HL-60 (cell line): ENCODE results near the gene MCU.

Experiments
- DNase-seq, 2 experiments: peaks; one replicate each; pipeline ENCODE4 v3.0.0-alpha.2; 2010 to 2020; ENCODE audit warnings: low read depth in 1 of 2, low spot score in 1 of 2
- H3K27ac ChIP-seq: fragments of 250-450 bp; sonication (Bioruptor Pico); replicated peaks from 2 replicates; pipeline ENCODE4 v1.5.1; 2020; ENCODE audit warnings: mild to moderate bottlenecking, moderate library complexity
- H3K27me3 ChIP-seq: fragments of 250-450 bp; sonication (Bioruptor Pico); 2 replicates; pipeline ENCODE4 v1.5.1; 2021; ENCODE audit warnings: mild to moderate bottlenecking, moderate library complexity; ENCODE audit not compliant: insufficient read depth, poor library complexity, severe bottlenecking
- H3K4me3 ChIP-seq: replicated peaks from 2 replicates; pipeline ENCODE4 v1.5.1; 2011; ENCODE audit warnings: mild to moderate bottlenecking, control low read depth, low read length; ENCODE audit not compliant: insufficient read depth
- CTCF ChIP-seq: IDR thresholded peaks from one replicate; pipeline ENCODE4 v1.5.1; 2011; ENCODE audit warnings: low read length, control low read depth, inconsistent platforms; ENCODE audit not compliant: insufficient read depth
- GABPA ChIP-seq: IDR thresholded peaks from 2 replicates; pipeline ENCODE4 v1.6.1; 2012; ENCODE audit warnings: low read depth
- POLR2AphosphoS5 ChIP-seq: IDR thresholded peaks from 2 replicates; pipeline ENCODE4 v1.6.1; 2012; ENCODE audit warnings: low read depth
- REST ChIP-seq: IDR thresholded peaks from 2 replicates; pipeline ENCODE4 v1.6.1; 2012; ENCODE audit warnings: low read depth; ENCODE audit not compliant: insufficient replicate concordance
- SPI1 ChIP-seq: IDR thresholded peaks from 2 replicates; pipeline ENCODE4 v1.6.1; 2012; ENCODE audit warnings: low read depth, mild to moderate bottlenecking, borderline replicate concordance

The MCU gene

DNA sequence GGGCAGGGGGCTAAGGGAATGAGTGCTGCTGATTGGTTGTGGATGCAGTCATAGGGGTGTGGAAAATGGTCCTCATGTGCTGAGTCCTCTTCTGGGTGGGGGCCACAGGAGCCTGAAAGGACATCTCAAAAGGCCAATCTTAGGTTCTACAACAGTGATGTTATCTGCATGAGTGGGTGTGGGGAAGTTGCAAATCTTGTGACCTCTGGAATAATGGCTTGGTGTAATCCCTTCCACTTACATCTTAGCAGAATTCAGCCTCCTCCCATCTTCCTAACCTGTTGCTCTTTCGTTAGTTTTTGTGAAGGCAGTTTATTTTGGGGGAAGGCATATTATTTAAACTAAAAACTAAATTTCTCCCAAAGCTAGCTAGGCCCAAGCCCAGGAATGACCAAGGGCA, 159.6 kb downstream of the MCU start:
- no peak overlapping the region for H3K27ac ChIP-seq
- no peak for DNase-seq
- H3K4me3 ChIP-seq, result no peak overlapping the region
- no peaks in the 10 kb centered on the region for H3K27me3 ChIP-seq
- TF ChIP-seq SPI1 (no peak), GABPA (no peak), CTCF (no peak), REST (no peak), POLR2AphosphoS5 (no peak)

DNA sequence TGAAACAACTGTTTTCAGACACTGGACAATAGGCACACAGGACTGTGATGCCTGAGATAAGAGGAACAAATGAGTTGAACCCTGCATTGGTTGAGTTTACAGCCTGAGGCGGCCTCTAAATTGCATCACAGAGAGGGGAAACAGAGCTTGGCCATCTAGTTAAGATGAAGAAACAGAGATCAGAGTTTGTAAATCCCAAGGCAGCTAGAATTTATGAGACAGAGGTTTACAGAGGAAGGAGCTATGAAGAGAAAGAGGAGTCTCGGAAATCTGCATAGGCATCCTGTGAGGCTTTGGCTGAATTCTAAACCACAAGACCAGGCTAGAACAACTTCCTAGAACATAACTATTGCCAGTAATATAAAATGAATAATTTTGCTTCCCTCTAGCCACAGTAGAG, 160.6 kb downstream of the MCU start:
- TF ChIP-seq SPI1 (no peak), GABPA (no peak), CTCF (no peak), REST (no peak), POLR2AphosphoS5 (no peak)
- Histone ChIP-seq H3K4me3 (no peak overlapping the region), H3K27ac (no peak overlapping the region), H3K27me3 (no peaks in the 10 kb centered on the region)
- peak in 1 of 2 experiments; percentile 54 for DNase-seq

DNA sequence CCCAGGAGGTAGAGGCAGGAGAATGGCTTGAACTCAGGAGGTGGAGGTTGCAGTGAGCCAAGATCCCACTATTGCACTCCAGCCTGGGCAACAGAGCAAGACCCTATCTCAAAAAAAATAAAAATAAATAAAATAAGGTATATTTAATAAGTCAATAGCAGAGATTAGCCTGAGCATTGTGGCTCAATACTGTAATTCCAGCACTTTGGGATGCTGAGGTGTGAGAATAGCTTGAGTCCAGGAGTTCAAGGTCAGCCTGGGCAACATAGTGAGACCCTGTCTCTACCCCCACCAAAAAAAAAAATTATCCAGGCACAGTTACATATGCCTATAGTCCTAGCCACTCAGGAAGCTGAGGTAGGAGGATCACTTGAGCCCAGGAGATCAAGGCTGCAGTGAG, 163.2 kb downstream of the MCU start:
- no peak for DNase-seq
- H3K27ac ChIP-seq, result no peak overlapping the region
- H3K4me3 ChIP-seq, result no peak overlapping the region
- no peaks in the 10 kb centered on the region for H3K27me3 ChIP-seq
- TF ChIP-seq SPI1 (no peak), CTCF (no peak), POLR2AphosphoS5 (no peak), GABPA (no peak), REST (no peak)
